Measurements from ENCODE around the gene TLK1.

- TF ChIP-seq EZH2 (IDR thresholded peaks at IDR 0.05; ENCODE audit: low read depth, unreplicated experiment) = no peak
- TF ChIP-seq CTCF (conservative IDR thresholded peaks at IDR 0.05; ENCODE audit: low read depth in 2 of 2) = no peak
These were observed 49.6 kb upstream of the TLK1 start for GRCh38 chr2:171210216-171210863.
